Measurements from ENCODE around the gene KDM4C. TPM values are rescaled to one million over a fixed set of nuclear protein-coding genes. Genes with fewer than 3 reads are reported as not detected.
"Not testable (repeated sequence)": the region's sequence is repeated elsewhere in the genome, so short reads cannot be mapped to it uniquely, and the experiment has no call there.

Gene KDM4C
- total RNA-seq, 1 donor, result 50.7 TPM

DNA sequence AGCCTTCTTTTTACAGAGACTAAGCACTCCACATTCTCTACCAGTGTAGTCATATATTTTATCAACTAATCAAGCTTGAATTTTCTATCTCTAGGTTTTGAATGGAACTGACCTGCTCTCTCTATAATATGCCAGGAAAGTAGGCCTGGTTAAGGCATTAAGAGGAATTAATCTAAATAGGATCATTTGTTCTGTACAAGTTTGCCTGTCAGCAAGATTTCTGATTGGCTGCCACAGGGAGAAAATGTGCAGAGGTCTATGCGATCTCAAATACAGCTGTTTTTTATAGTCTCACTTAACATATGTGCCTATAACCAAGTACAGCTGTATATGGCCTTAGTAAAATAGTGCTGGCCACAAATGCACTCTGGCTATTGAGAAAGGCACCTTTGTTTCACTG is 418.8 kb downstream of the KDM4C start:
- peaks cover 7% of the 10 kb centered on the region for H3K36me3 ChIP-seq (ENCODE audit: insufficient read depth, low read length)
- H3K9me3 ChIP-seq (ENCODE audit: low read depth, low read length), result no peaks in the 10 kb centered on the region
- no peak for DNase-seq (ENCODE audit: insufficient read length, low spot score, missing footprints)
- no peaks in the 10 kb centered on the region for H3K27me3 ChIP-seq (ENCODE audit: insufficient read depth, low read length)
- H3K4me1 ChIP-seq (ENCODE audit: insufficient read depth, low read length), result peaks cover 3% of the 10 kb centered on the region
- no peaks in the 10 kb centered on the region for H4K20me1 ChIP-seq (ENCODE audit: insufficient read depth, low read length)
- H3K4me3 ChIP-seq (ENCODE audit: insufficient read depth, low read length), result no peak overlapping the region
- no peak overlapping the region for H3K4me2 ChIP-seq (ENCODE audit: insufficient read depth, low read length)
- no peaks in the 10 kb centered on the region for H3K79me2 ChIP-seq (ENCODE audit: insufficient read depth, low read length)
- TF ChIP-seq, protein P1, sequence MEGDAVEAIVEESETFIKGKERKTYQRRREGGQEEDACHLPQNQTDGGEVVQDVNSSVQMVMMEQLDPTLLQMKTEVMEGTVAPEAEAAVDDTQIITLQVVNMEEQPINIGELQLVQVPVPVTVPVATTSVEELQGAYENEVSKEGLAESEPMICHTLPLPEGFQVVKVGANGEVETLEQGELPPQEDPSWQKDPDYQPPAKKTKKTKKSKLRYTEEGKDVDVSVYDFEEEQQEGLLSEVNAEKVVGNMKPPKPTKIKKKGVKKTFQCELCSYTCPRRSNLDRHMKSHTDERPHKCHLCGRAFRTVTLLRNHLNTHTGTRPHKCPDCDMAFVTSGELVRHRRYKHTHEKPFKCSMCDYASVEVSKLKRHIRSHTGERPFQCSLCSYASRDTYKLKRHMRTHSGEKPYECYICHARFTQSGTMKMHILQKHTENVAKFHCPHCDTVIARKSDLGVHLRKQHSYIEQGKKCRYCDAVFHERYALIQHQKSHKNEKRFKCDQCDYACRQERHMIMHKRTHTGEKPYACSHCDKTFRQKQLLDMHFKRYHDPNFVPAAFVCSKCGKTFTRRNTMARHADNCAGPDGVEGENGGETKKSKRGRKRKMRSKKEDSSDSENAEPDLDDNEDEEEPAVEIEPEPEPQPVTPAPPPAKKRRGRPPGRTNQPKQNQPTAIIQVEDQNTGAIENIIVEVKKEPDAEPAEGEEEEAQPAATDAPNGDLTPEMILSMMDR (IDR thresholded peaks at IDR 0.05; ENCODE audit: extremely low read depth, low read depth, low read length), result no peak
- H2AFZ ChIP-seq (ENCODE audit: low read length), result no peak overlapping the region
- H3K27ac ChIP-seq (ENCODE audit: low read depth, low read length), result no peak overlapping the region

DNA sequence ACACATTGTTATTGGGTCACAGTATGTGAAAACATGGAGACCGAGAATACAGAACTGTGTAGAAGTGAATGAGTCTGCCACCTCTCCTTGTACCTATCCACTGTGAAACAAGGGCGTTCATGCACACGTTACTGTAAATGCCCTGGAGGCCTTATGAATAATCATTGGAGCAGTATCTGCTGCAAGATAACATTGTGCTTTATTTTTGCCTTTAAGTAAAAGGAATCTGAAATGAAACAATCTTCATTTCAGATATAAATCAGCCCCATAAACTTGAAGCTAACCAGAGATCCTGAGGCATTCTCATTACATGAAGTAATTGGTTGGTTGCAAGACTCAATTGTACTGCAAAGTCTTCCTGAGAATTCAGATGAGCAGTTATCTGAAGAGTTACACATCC is 419.6 kb downstream of the KDM4C start:
- Histone ChIP-seq H3K4me3 (ENCODE audit: insufficient read depth, low read length) (no peak overlapping the region), H3K4me1 (ENCODE audit: insufficient read depth, low read length) (peaks cover under 1% of the 10 kb centered on the region), H2AFZ (ENCODE audit: low read length) (no peak overlapping the region), H3K27ac (ENCODE audit: low read depth, low read length) (no peak overlapping the region), H3K4me2 (ENCODE audit: insufficient read depth, low read length) (no peak overlapping the region), H3K79me2 (ENCODE audit: insufficient read depth, low read length) (no peaks in the 10 kb centered on the region), H3K36me3 (ENCODE audit: insufficient read depth, low read length) (peaks cover 7% of the 10 kb centered on the region), H4K20me1 (ENCODE audit: insufficient read depth, low read length) (no peaks in the 10 kb centered on the region), H3K9me3 (ENCODE audit: low read depth, low read length) (no peaks in the 10 kb centered on the region), H3K27me3 (ENCODE audit: insufficient read depth, low read length) (no peaks in the 10 kb centered on the region)
- TF ChIP-seq, protein P1 (IDR thresholded peaks at IDR 0.05; ENCODE audit: extremely low read depth, low read depth, low read length), result no peak
- no peak for DNase-seq (ENCODE audit: insufficient read length, low spot score, missing footprints)

DNA sequence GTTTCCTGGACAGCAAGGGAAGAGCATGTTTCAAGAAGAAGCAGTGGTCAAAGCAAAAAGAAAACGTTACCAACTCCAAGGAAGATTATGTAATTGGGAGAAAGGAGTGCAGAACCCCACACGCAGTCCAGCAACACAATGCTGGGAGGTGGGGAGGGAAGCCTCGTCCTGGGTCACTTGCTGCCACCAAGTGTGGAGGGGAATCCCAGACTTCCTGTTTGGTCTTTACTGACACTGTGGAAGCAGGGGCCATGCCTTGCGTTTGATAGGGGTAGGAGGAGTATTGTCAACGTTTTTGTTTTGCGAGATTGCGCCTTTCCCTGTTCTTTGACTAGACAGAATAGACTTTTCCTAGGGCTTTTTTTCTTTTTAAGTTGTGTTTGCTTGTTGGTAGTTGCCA is 421.0 kb downstream of the KDM4C start:
- no peak for DNase-seq (ENCODE audit: insufficient read length, low spot score, missing footprints)
- Histone ChIP-seq H3K4me3 (ENCODE audit: insufficient read depth, low read length) (no peak overlapping the region), H2AFZ (ENCODE audit: low read length) (no peak overlapping the region), H3K27me3 (ENCODE audit: insufficient read depth, low read length) (no peaks in the 10 kb centered on the region), H3K27ac (ENCODE audit: low read depth, low read length) (no peak overlapping the region), H3K9me3 (ENCODE audit: low read depth, low read length) (no peaks in the 10 kb centered on the region), H3K4me2 (ENCODE audit: insufficient read depth, low read length) (no peak overlapping the region), H4K20me1 (ENCODE audit: insufficient read depth, low read length) (no peaks in the 10 kb centered on the region), H3K36me3 (ENCODE audit: insufficient read depth, low read length) (peaks cover 7% of the 10 kb centered on the region), H3K79me2 (ENCODE audit: insufficient read depth, low read length) (no peaks in the 10 kb centered on the region), H3K4me1 (ENCODE audit: insufficient read depth, low read length) (no peaks in the 10 kb centered on the region)
- TF ChIP-seq, protein P1 (IDR thresholded peaks at IDR 0.05; ENCODE audit: extremely low read depth, low read depth, low read length), result no peak

DNA sequence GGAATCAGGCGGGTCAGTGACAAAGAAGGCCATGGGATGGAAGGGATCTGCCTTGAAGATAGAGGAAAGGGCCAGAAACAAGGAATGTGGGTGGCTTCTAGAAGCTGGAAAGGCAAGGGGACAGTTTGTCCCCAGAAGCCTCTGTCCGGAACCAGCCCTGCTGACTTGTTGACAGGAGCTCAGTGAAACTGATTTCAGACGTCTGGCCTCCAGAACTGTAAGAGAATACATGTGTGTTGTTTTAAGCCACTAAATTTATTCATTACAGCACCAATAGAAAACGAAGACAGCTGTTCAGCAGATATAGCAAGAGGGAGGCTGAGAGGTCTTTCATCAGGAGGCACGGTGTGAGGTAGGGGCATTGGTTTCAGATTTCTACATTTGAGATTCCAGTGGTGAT is 422.5 kb downstream of the KDM4C start:
- no peak overlapping the region for H2AFZ ChIP-seq (ENCODE audit: low read length)
- H3K27me3 ChIP-seq (ENCODE audit: insufficient read depth, low read length), result no peaks in the 10 kb centered on the region
- H3K27ac ChIP-seq (ENCODE audit: low read depth, low read length), result no peak overlapping the region
- H3K79me2 ChIP-seq (ENCODE audit: insufficient read depth, low read length), result no peaks in the 10 kb centered on the region
- H3K9me3 ChIP-seq (ENCODE audit: low read depth, low read length), result no peaks in the 10 kb centered on the region
- H3K4me1 ChIP-seq (ENCODE audit: insufficient read depth, low read length), result no peaks in the 10 kb centered on the region
- no peak overlapping the region for H3K4me3 ChIP-seq (ENCODE audit: insufficient read depth, low read length)
- H4K20me1 ChIP-seq (ENCODE audit: insufficient read depth, low read length), result no peaks in the 10 kb centered on the region
- TF ChIP-seq, protein P1 (IDR thresholded peaks at IDR 0.05; ENCODE audit: extremely low read depth, low read depth, low read length), result no peak
- DNase-seq (ENCODE audit: insufficient read length, low spot score, missing footprints), result no peak
- H3K4me2 ChIP-seq (ENCODE audit: insufficient read depth, low read length), result no peak overlapping the region
- peaks cover 7% of the 10 kb centered on the region for H3K36me3 ChIP-seq (ENCODE audit: insufficient read depth, low read length)

DNA sequence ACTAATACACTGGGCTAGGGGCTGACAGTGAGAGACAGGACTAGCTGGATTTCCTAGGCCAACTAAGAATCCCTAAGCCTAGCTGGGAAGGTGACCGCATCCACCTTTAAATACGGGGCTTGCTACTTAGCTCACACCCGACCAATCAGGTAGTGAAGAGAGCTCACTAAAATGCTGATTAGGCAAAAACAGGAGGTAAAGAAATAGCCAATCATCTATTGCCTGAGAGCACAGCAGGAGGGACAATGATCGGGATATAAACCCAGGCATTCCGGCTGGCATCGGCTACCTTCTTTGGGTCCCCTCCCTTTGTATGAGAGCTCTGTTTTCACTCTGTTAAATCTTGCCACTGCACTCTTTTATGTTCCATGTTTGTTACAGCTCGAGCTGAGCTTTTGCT is 425.4 kb downstream of the KDM4C start:
- not testable (repeated sequence) for H3K36me3 ChIP-seq (ENCODE audit: insufficient read depth, low read length); H3K4me1 ChIP-seq (ENCODE audit: insufficient read depth, low read length); H3K9me3 ChIP-seq (ENCODE audit: low read depth, low read length); H3K4me3 ChIP-seq (ENCODE audit: insufficient read depth, low read length); DNase-seq (ENCODE audit: insufficient read length, low spot score, missing footprints); H3K27me3 ChIP-seq (ENCODE audit: insufficient read depth, low read length); H4K20me1 ChIP-seq (ENCODE audit: insufficient read depth, low read length); H3K4me2 ChIP-seq (ENCODE audit: insufficient read depth, low read length); H3K79me2 ChIP-seq (ENCODE audit: insufficient read depth, low read length); H3K27ac ChIP-seq (ENCODE audit: low read depth, low read length); H2AFZ ChIP-seq (ENCODE audit: low read length)

Measured in osteoblast (primary cell).